ENCODE results near the gene SIK2. TPM values are rescaled to one million over a fixed set of nuclear protein-coding genes. Genes with fewer than 3 reads are reported as not detected.

SIK2 gene
- polyA plus RNA-seq, 4 donors = 21.1 to 23.2 (median 21.8) TPM

- no peak for DNase-seq (ENCODE audit: low read depth in 4 of 4, low spot score in 3 of 4)
These were observed 124.1 kb downstream of the SIK2 start for GRCh38 chr11:111726301-111726713.

- no peak for DNase-seq (ENCODE audit: low read depth in 4 of 4, low spot score in 3 of 4)
These were observed 125.2 kb downstream of the SIK2 start for GRCh38 chr11:111727431-111727830.

DNA sequence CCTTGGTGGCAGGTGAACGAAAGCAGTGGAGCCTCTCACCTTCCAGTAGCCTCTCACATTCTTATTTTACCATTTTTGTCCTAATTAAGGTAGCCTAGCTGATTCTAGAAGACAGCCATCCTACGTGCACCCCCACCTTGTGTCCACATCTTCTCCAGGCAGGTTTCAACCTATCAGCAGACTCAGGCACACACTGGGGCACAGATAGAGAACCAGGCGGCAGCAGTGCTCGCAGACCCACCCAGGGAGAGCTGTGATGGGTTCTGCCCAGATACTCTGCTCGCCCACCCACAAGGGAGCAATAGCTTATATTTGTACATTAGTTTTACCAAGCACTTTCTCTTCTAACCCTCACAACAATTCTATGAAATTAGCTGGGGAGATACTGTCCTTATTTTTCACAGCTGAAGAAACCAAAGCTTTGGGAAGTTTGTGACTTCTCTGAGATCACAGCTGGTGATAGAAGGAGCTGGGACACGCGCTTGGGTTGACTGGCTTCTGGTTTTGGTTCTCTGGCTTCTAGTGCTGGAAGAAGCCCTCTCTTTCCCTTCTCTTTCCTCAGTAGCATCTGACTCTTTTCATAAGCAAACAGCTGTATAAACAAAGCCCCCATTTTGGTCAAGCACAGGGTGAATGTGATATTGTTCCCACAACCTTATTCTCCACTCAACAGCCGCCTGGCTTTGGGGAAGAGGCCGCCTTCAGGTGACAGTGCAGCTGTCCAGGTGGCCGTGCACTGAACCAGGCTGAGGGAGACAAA is 127.0 kb downstream of the SIK2 start:
- no peak for DNase-seq (ENCODE audit: low read depth in 4 of 4, low spot score in 3 of 4)

GRCh38 chr11:111729831-111730311 is 127.6 kb downstream of the SIK2 start:
- DNase-seq (ENCODE audit: low read depth in 4 of 4, low spot score in 3 of 4) = no peak

GRCh38 chr11:111730871-111731591 is 128.8 kb downstream of the SIK2 start:
- no peak for DNase-seq (ENCODE audit: low read depth in 4 of 4, low spot score in 3 of 4)

GRCh38 chr11:111731821-111732220 is 129.6 kb downstream of the SIK2 start:
- no peak for DNase-seq (ENCODE audit: low read depth in 4 of 4, low spot score in 3 of 4)

GRCh38 chr11:111733016-111733415 is 130.8 kb downstream of the SIK2 start:
- DNase-seq (ENCODE audit: low read depth in 4 of 4, low spot score in 3 of 4) = no peak

DNA sequence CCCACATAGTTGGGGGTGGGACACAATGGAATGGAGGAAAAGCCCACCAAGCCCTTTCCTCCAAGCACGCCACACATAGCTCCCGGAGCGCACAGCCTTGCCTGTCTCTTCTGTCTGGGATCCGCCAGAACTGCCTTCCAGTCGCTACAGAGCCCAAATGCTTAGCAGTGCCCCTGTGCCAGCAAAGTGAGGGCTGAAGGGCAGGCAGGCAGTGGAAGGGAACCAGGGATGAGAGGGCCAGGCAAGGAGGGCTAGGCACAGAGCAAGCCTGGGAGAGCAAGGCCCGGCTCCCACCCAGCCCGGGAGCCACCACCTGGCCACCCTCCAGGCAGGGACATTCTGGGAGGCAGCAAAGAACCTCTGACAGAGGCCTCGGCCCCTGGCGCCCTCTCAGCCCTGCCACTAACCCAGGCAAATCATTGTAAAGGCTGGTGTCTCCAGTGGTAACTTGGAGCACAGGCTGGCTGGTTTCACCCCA is 131.4 kb downstream of the SIK2 start:
- no peak for DNase-seq (ENCODE audit: low read depth in 4 of 4, low spot score in 3 of 4)

DNA sequence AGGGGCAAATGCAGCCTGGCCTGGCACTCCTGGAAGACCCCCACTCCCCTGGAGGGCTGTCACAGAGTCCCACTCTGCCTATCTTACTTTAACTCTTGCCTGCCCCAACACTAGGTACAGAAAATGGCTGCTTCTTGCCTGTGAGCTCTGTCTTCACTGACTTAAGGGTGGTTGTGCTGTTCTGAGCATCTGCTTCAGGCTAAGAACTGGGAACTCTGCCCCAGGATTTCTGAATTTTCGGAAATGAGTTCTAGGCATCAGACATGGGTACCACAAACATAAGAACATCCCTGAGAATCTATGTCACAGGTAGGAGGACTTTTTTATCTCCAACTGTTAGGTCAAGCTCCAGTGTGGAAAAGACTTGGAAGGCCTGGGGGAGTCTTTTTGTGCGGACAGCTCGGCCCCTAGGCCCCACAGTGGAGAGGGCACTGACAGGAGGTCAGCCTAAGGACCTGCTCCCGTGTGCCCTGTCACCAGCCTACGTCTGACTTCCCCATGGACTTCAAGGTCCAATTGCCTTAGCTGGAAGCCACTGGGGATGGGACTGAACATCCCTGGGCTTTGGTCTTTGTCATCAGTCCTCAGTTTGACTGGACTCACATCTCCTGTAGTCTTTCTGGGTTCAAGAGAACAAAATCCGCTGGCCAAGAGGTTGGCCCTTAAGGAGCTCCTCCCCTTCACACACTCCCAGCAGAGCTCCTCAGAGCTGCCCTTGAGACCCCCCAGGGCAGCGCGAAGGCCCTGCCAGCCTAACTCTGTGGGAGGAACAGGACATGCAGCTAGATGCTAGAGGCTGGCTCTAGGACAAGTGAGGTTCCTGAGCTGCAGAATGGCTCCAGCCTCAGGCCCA is 132.1 kb downstream of the SIK2 start:
- DNase-seq (ENCODE audit: low read depth in 4 of 4, low spot score in 3 of 4) = no peak

- no peak for DNase-seq (ENCODE audit: low read depth in 4 of 4, low spot score in 3 of 4)
These were observed 132.7 kb downstream of the SIK2 start for GRCh38 chr11:111734954-111735261.

GRCh38 chr11:111735262-111736116 is 133.2 kb downstream of the SIK2 start:
- DNase-seq (ENCODE audit: low read depth in 4 of 4, low spot score in 3 of 4) = peak; percentile 65 to 84 (median 80)

GRCh38 chr11:111736181-111736590 is 133.9 kb downstream of the SIK2 start:
- DNase-seq (ENCODE audit: low read depth in 4 of 4, low spot score in 3 of 4) = no peak

- DNase-seq (ENCODE audit: low read depth in 4 of 4, low spot score in 3 of 4) = no peak
These were observed 134.6 kb downstream of the SIK2 start for GRCh38 chr11:111736621-111737443.

- no peak for DNase-seq (ENCODE audit: low read depth in 4 of 4, low spot score in 3 of 4)
These were observed 135.4 kb downstream of the SIK2 start for GRCh38 chr11:111737444-111738210.

GRCh38 chr11:111739299-111739698 is 137.1 kb downstream of the SIK2 start:
- DNase-seq (ENCODE audit: low read depth in 4 of 4, low spot score in 3 of 4) = no peak

GRCh38 chr11:111741751-111742150 is 139.5 kb downstream of the SIK2 start:
- no peak for DNase-seq (ENCODE audit: low read depth in 4 of 4, low spot score in 3 of 4)

GRCh38 chr11:111743700-111744099 is 141.5 kb downstream of the SIK2 start:
- DNase-seq (ENCODE audit: low read depth in 4 of 4, low spot score in 3 of 4) = no peak

DNA sequence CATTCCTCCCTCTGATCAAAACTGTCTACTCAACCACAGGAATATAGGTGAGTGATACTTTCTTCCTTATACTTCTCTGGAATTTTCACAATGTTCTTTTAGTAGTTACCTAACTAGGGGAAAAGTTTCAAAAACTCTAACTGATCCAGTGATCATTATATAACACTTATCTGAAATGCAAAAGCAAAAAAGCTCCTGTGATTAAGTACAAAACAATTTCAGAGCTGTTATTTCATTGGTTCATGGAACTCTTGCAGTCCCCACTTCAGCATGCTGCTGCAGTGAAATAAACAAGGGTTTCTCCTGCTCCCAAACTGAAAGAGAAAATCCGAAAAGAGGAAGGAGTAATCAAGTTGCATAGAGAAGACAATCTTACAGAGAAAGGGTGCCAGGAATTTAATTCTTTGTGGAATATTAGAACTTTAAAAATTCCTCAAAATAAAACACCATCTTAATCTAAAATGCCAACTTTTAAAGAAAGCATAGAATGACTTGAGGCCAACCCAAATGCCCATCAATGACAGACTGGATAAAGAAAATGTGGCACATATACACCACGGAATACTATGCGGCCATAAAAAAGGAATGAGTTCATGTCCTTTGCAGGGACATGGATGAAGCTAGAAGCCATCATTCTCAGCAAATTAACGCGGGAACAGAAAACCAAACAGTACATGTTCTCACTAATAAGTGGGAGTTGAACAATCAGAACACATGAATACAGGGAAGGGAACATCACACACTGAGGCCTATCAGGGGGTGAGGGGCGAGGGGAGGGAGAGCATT is 143.7 kb downstream of the SIK2 start:
- no peak for DNase-seq (ENCODE audit: low read depth in 4 of 4, low spot score in 3 of 4)

All from right renal pelvis (tissue), 4 donors.